ENCODE measurements around the gene PHLDB3.

- TF ChIP-seq, protein P1, sequence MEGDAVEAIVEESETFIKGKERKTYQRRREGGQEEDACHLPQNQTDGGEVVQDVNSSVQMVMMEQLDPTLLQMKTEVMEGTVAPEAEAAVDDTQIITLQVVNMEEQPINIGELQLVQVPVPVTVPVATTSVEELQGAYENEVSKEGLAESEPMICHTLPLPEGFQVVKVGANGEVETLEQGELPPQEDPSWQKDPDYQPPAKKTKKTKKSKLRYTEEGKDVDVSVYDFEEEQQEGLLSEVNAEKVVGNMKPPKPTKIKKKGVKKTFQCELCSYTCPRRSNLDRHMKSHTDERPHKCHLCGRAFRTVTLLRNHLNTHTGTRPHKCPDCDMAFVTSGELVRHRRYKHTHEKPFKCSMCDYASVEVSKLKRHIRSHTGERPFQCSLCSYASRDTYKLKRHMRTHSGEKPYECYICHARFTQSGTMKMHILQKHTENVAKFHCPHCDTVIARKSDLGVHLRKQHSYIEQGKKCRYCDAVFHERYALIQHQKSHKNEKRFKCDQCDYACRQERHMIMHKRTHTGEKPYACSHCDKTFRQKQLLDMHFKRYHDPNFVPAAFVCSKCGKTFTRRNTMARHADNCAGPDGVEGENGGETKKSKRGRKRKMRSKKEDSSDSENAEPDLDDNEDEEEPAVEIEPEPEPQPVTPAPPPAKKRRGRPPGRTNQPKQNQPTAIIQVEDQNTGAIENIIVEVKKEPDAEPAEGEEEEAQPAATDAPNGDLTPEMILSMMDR (conservative IDR thresholded peaks at IDR 0.05), result no peak
- no peak for TF ChIP-seq EZH2 (IDR thresholded peaks at IDR 0.05; ENCODE audit: low read depth)
Observed at GRCh38 chr19:43532571-43532961, 28.0 kb upstream of the PHLDB3 start.
